Smooth muscle cell (in vitro differentiated cells): ENCODE data around the gene RIOX2. TPM values are rescaled to one million over a fixed set of nuclear protein-coding genes. Genes with fewer than 3 reads are reported as not detected.

Experiments used
- DNase-seq: peaks from one replicate; lab custom pipeline; 2025; ENCODE audit not compliant: unreplicated experiment; lab: John Stamatoyannopoulos, UW
- H2AFZ ChIP-seq: fragments of 200-600 bp; sonication (generic); 2 replicates; pipeline ENCODE4 v1.6.0; 2016; ENCODE audit warnings: antibody characterized with exemption, low read depth, mild to moderate bottlenecking
- H3F3A ChIP-seq: fragments of 200-600 bp; sonication (generic); 2 replicates; pipeline ENCODE4 v1.6.0; 2017; ENCODE audit warnings: antibody characterized with exemption, low read depth
- H3K27ac ChIP-seq: fragments of 200-600 bp; sonication (generic); 2 replicates; pipeline ENCODE4 v1.5.1; 2016; ENCODE audit warnings: low read depth, mild to moderate bottlenecking
- H3K27me3 ChIP-seq: fragments of 200-600 bp; sonication (generic); 2 replicates; pipeline ENCODE4 v1.6.1; 2016; ENCODE audit warnings: low read depth, mild to moderate bottlenecking
- H3K36me3 ChIP-seq: fragments of 200-600 bp; sonication (generic); 2 replicates; pipeline ENCODE4 v1.5.1; 2016; ENCODE audit warnings: low read depth
- H3K4me1 ChIP-seq: fragments of 200-600 bp; sonication (generic); 2 replicates; pipeline ENCODE4 v1.5.1; 2016; ENCODE audit warnings: low read depth
- H3K4me2 ChIP-seq: fragments of 200-600 bp; sonication (generic); 2 replicates; pipeline ENCODE4 v1.6.0; 2016; ENCODE audit warnings: mild to moderate bottlenecking
- H3K4me3 ChIP-seq: fragments of 200-600 bp; sonication (generic); 2 replicates; pipeline ENCODE4 v1.5.1; 2016; ENCODE audit warnings: mild to moderate bottlenecking
- H3K79me2 ChIP-seq: fragments of 200-600 bp; sonication (generic); 2 replicates; pipeline ENCODE4 v1.6.0; 2016; ENCODE audit warnings: low read depth, mild to moderate bottlenecking
- H3K9ac ChIP-seq: fragments of 200-600 bp; sonication (generic); 2 replicates; pipeline ENCODE4 v1.6.0; 2016; ENCODE audit warnings: low read depth
- H3K9me3 ChIP-seq: fragments of 200-600 bp; sonication (generic); replicated peaks from 2 replicates; pipeline ENCODE4 v1.5.1; 2016; ENCODE audit warnings: low read depth
- H4K20me1 ChIP-seq: fragments of 200-600 bp; sonication (generic); 2 replicates; pipeline ENCODE4 v1.6.0; 2016; ENCODE audit warnings: low read depth
- CTCF ChIP-seq: fragments of 200-600 bp; sonication (generic); IDR thresholded peaks from 2 replicates; pipeline ENCODE4 v1.5.1; 2017; ENCODE audit warnings: borderline replicate concordance, mild to moderate bottlenecking, antibody characterized with exemption; ENCODE audit not compliant: insufficient read depth, poor library complexity, severe bottlenecking
- WGBS: methylation state at CpG from one replicate; pipeline ENCODE4 v1.1.7; 2016; ENCODE audit warnings: low lambda C conversion rate; 5-methylcytosine and 5-hydroxymethylcytosine counted together
- polyA plus RNA-seq: library from polyadenylated mRNA; unstranded; fragments of >200 nt; fragmentation: Nextera tagmentation; extraction: Ambion mirVana; gene quantifications from 2 replicates; pipeline ENCODE4 v1.2.1, GENCODE V29; 2016
- total RNA-seq: library from RNA; depleted of rRNA; stranded (reverse); fragments of >200 nt; gene quantifications from 2 replicates; pipeline ENCODE4 v1.2.3, GENCODE V29; 2014

Gene RIOX2
- total and polyA plus RNA-seq, 2 experiments from 2014 or later = 14.6 to 17.8 TPM

- Histone ChIP-seq H3K4me3 (no peak overlapping the region), H3K27ac (no peak overlapping the region)
Observed at GRCh38 chr3:97958396-97958795, 13.8 kb downstream of the RIOX2 start.

GRCh38 chr3:97957617-97958311 is 14.5 kb downstream of the RIOX2 start:
- DNase-seq = no peak
- Histone ChIP-seq H4K20me1 (peaks cover 4% of the 10 kb centered on the region), H3K36me3 (no peaks in the 10 kb centered on the region), H3K4me1 (no peaks in the 10 kb centered on the region), H3K27ac (no peak overlapping the region), H3K79me2 (no peaks in the 10 kb centered on the region), H3K27me3 (no peaks in the 10 kb centered on the region), H3K9me3 (no peaks in the 10 kb centered on the region), H3F3A (no peaks in the 10 kb centered on the region), H2AFZ (no peak overlapping the region), H3K9ac (no peak overlapping the region), H3K4me2 (no peak overlapping the region), H3K4me3 (no peak overlapping the region)
- 79% methylated on average over 8 of the region's 8 CpGs for WGBS
- TF ChIP-seq CTCF = no peak

More at GRCh38 chr3:97958396-97958795, 13.8 kb downstream of the RIOX2 start:
- Histone ChIP-seq H3K27me3 (no peaks in the 10 kb centered on the region), H3K36me3 (no peaks in the 10 kb centered on the region), H3K9me3 (no peaks in the 10 kb centered on the region), H3F3A (no peaks in the 10 kb centered on the region), H3K79me2 (peaks cover 4% of the 10 kb centered on the region), H3K4me1 (no peaks in the 10 kb centered on the region), H4K20me1 (peaks cover 10% of the 10 kb centered on the region), H3K9ac (no peak overlapping the region), H2AFZ (no peak overlapping the region), H3K4me2 (no peak overlapping the region)
- DNase-seq = no peak
- WGBS = 97% methylated on average over 2 of the region's 2 CpGs
- TF ChIP-seq CTCF = no peak

GRCh38 chr3:97956051-97956450 is 16.2 kb downstream of the RIOX2 start:
- DNase-seq = no peak
- Histone ChIP-seq H3K27ac (no peak overlapping the region), H3K9ac (no peak overlapping the region), H3K4me1 (no peaks in the 10 kb centered on the region), H4K20me1 (no peaks in the 10 kb centered on the region), H3K27me3 (no peaks in the 10 kb centered on the region), H3K4me2 (no peak overlapping the region), H3K36me3 (no peaks in the 10 kb centered on the region), H3F3A (no peaks in the 10 kb centered on the region), H3K79me2 (no peaks in the 10 kb centered on the region), H3K9me3 (no peaks in the 10 kb centered on the region), H2AFZ (no peak overlapping the region), H3K4me3 (no peak overlapping the region)
- WGBS = 86% methylated on average over 3 of the region's 3 CpGs
- no peak for TF ChIP-seq CTCF
